ENCODE results near the gene ERI2. TPM values are rescaled to one million over a fixed set of nuclear protein-coding genes. Genes with fewer than 3 reads are reported as not detected.
"Not testable (repeated sequence)": the region's sequence is repeated elsewhere in the genome, so short reads cannot be mapped to it uniquely, and the experiment has no call there.

The ERI2 gene
- total RNA-seq, 1 experiment from 2014 or later, result 38.5 TPM

DNA sequence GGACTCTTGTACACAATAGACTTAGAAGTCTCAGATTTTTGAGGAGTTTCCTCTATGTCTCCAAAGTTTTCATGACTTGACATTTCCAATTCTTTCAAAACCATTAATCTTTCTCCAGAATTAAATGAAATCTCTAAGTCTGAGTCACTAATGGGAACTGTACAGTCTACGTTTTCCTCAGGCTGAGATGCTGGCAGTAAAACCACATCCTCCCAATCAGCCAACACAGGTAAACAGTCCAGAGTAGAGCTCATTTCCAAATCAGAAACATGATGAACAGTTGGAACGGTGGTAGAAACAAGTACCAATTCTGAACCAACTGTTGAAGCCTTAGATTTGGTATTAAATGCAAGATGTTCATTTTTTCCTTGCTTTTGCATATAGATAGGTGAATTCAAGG is 7.9 kb downstream of the ERI2 start:
- H3K4me1 ChIP-seq, result no peaks in the 10 kb centered on the region
- DNase-seq, result no peak
- H3K36me3 ChIP-seq, result peaks cover 26% of the 10 kb centered on the region
- H3K4me3 ChIP-seq, result no peak overlapping the region
- H3K9me3 ChIP-seq (replicated peaks), result no peaks in the 10 kb centered on the region
- no peak overlapping the region for H3K27ac ChIP-seq
- no peaks in the 10 kb centered on the region for H3K27me3 ChIP-seq

DNA sequence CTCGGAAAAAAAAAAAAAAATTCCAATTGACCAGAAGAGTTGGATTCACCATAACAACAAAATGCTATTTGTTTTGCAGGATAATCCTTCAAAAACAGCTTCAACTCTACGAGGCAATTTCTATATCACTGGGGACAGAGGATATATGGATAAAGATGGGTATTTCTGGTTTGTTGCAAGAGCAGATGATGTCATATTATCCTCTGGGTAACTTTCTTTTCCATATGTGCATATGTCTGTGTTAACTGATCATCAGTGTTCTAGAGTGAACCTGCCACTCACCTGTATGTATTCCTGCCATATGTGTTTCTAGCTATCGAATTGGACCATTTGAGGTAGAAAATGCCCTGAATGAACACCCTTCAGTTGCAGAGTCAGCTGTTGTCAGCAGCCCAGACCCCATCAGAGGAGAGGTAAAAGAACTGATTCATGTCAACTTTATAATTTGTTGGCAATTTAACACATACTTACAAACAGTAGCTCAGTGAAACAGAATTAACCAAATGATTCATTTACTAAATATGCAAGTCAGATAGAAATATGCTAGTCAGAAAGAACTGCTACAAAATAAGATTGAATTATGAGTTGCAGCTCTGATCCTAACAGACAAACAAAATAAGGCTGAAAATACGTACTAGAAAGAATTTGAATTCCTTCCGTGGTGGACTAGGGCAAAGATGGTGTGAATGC is 14.2 kb downstream of the ERI2 start:
- 0 out of 2 replicates have a peak, but pooled peaks cover 3% of the 10 kb centered on the region for H3K36me3 ChIP-seq
- no peak for DNase-seq
- no peak overlapping the region for H3K27ac ChIP-seq
- H3K4me1 ChIP-seq, result no peaks in the 10 kb centered on the region
- H3K4me3 ChIP-seq, result no peak overlapping the region
- no peaks in the 10 kb centered on the region for H3K9me3 ChIP-seq (replicated peaks)
- no peaks in the 10 kb centered on the region for H3K27me3 ChIP-seq

DNA sequence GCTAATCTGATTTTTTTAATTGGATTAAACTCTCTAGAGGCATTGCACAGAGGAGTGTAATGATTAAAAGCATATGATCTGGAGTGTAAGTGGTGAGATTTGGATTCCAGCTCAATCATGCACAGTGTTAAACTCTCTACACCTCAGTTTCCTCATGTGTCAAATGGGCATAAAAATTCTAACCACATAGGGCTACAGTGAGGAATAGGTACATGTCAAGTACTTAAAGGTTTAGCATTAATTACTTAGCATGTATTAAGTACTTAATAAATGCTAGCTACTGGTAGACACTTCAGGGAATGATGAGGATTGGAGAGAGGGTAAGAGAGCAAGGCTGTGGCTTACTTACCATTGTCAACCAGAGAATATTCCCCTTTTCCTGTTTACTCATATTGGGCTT is 17.1 kb downstream of the ERI2 start:
- H3K27me3 ChIP-seq, result no peaks in the 10 kb centered on the region
- no peak overlapping the region for H3K27ac ChIP-seq
- no peak for DNase-seq
- H3K4me3 ChIP-seq, result no peak overlapping the region
- H3K36me3 ChIP-seq, result no peaks in the 10 kb centered on the region
- H3K9me3 ChIP-seq (replicated peaks), result no peaks in the 10 kb centered on the region
- H3K4me1 ChIP-seq, result no peaks in the 10 kb centered on the region

DNA sequence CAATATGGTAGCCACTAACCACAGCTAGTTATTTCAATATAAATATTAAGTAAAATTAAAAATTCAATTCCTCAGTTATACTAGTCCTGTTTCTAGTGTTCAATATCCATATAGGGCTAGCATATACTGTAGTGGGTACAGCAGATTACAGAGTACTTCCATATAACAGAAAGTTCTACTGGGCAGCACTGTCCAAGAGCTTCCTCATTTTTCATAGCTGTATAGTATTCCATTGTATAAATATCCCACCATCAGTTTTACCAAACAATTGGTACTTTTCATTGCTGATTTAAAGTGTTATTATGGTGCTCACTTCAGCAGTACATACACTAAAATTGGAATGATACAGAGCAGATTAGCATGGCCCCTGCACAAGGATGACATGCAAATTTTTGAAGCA is 22.1 kb downstream of the ERI2 start:
- Histone ChIP-seq H3K27ac (no peak overlapping the region), H3K9me3 (replicated peaks) (no peaks in the 10 kb centered on the region), H3K27me3 (no peaks in the 10 kb centered on the region), H3K36me3 (no peaks in the 10 kb centered on the region), H3K4me1 (no peaks in the 10 kb centered on the region), H3K4me3 (no peak overlapping the region)
- no peak for DNase-seq

DNA sequence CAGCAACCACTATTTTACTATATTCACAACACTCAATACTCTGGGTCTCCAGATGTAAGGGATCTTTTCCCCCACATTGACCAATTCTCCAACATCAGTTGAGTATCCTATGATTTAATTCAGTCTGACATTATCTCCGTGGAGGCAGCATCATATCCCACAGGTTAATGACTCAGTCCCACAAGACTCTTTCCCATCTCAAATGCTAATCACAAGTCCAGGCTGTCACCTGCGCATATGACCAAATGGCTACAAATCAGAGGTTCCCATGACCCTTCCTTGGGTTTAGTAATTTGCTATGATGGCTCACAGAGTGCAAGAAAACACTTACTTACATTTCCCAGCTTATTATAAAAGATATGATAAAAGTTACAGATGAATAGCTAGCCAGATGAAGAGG is 23.8 kb downstream of the ERI2 start:
- Histone ChIP-seq H3K36me3 (no peaks in the 10 kb centered on the region), H3K27ac (no peak overlapping the region), H3K9me3 (replicated peaks) (no peaks in the 10 kb centered on the region), H3K27me3 (no peaks in the 10 kb centered on the region), H3K4me1 (no peaks in the 10 kb centered on the region), H3K4me3 (no peak overlapping the region)
- no peak for DNase-seq

DNA sequence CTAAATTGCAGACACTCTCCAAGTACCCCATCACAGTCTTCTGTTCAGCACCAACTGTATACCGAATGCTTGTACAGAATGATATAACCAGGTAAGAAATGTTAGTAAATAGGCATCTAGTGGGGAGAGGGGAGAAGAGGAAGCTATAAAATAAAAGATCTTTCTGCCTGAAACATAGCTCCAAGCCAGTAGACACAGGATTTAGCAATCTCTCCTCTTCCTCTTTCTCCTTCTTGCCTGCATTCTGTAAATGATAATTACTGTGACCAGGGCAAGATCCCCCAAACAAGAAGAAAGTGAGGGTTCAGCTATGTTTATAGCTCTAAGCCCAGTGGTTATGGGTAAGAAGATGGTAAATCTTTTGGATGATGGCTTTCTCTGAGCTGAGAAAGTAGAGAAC is 24.6 kb downstream of the ERI2 start:
- Histone ChIP-seq H3K4me1 (no peaks in the 10 kb centered on the region), H3K27me3 (no peaks in the 10 kb centered on the region), H3K9me3 (replicated peaks) (no peaks in the 10 kb centered on the region), H3K4me3 (no peak overlapping the region), H3K27ac (no peak overlapping the region), H3K36me3 (no peaks in the 10 kb centered on the region)
- no peak for DNase-seq

DNA sequence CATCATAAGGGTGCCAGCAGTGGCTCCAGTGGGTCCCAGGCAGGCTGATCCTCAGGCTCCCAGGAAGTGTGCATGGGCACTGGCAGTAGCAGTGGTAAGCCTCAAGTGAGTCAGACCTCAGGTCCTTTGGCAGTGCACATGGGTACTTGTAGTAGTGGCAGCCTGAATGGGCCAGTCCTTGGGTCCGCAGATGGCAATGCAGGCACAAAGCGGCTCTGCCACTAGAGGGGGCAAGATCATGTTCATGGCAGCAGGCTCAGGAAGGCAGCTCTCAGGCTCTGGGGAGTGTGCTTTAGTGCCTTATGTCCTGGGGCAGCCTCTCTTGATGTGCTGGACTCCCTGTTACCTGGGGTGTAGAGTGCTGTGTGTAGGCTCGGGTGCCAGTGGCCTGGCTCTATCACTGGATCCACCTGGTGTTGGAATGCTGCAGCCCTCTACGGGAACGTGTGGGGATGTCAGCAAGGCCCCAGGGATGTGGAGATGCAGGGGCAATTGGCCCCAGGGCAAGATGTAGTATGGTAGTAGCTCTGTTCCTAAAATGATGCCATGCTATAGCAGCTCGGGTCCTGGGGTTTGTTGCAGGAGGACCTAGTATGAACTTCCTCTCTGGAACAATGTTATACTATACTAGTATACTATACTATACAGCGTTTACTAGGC is 31.4 kb downstream of the ERI2 start:
- no peaks in the 10 kb centered on the region for H3K27me3 ChIP-seq
- DNase-seq, result peak; percentile 52 to 67

DNA sequence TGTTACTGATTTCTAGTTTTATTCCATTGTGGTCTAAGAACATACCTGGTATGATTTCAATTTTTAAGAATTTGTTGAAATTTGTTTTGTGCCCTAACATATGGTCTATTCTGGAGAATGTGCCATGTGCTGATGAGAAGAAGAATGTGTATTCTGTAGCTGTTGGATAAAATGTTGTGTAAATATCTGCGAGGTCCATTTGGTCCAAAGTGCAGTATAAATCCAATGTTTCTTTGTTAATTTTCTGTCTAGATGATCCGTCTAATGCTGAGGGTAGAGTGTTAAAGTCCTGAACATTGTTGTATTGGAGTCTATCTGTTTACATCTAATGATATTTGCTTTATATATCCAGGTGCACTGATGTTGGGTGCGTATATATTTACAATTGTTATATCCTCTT is 32.6 kb downstream of the ERI2 start:
- H3K4me1 ChIP-seq, result no peaks in the 10 kb centered on the region
- H3K27me3 ChIP-seq, result no peaks in the 10 kb centered on the region
- no peak for DNase-seq
- H3K27ac ChIP-seq, result no peak overlapping the region
- no peaks in the 10 kb centered on the region for H3K36me3 ChIP-seq
- no peaks in the 10 kb centered on the region for H3K9me3 ChIP-seq (replicated peaks)
- no peak overlapping the region for H3K4me3 ChIP-seq

More for the DNA sequence above, 31.4 kb downstream of the ERI2 start:
- no peaks in the 10 kb centered on the region for H3K9me3 ChIP-seq (replicated peaks)
- H3K4me1 ChIP-seq, result no peaks in the 10 kb centered on the region
- no peak overlapping the region for H3K4me3 ChIP-seq
- no peak overlapping the region for H3K27ac ChIP-seq
- H3K36me3 ChIP-seq, result no peaks in the 10 kb centered on the region

DNA sequence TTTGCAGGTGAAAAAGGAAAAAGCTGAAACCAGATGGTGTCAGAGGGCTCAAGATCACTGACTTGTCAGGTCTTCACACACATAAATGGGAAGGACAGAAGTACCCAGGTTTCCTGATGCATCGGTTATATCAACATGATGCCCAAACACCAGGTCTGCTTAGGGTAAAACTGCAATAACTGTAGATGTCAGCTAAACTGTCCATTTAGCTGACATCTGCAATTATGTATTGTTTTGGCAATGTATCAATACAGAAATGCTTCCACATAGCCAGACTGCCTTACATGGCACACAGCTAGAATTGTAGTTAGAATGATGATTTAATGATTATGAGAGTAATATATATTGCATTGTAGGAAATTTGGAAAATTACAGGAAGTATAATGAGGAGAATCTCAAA is 37.5 kb downstream of the ERI2 start:
- Histone ChIP-seq H3K4me3 (no peak overlapping the region), H3K27me3 (no peaks in the 10 kb centered on the region), H3K27ac (no peak overlapping the region), H3K36me3 (no peaks in the 10 kb centered on the region), H3K4me1 (no peaks in the 10 kb centered on the region), H3K9me3 (replicated peaks) (no peaks in the 10 kb centered on the region)
- DNase-seq, result no peak

DNA sequence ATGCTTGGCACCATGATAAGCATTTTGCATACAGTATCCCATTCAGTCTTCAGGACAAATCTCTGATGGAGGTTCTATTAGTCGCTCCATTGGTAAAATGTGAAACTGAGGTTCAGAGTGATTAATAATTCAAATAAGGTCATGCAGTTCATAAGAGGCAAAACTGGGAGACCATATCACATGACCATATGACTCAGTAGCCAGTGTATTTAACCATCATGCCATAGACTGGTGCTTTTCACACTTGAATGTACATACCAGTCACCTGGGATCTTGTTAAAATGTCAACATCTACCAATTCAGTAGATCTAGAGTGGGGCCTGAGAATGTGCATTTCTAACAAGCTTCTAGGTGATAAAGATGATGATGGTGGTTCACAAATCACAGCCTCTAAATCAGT is 38.2 kb downstream of the ERI2 start:
- H3K4me3 ChIP-seq, result no peak overlapping the region
- DNase-seq, result no peak
- H3K27me3 ChIP-seq, result no peaks in the 10 kb centered on the region
- no peaks in the 10 kb centered on the region for H3K4me1 ChIP-seq
- no peak overlapping the region for H3K27ac ChIP-seq
- no peaks in the 10 kb centered on the region for H3K9me3 ChIP-seq (replicated peaks)
- no peaks in the 10 kb centered on the region for H3K36me3 ChIP-seq

DNA sequence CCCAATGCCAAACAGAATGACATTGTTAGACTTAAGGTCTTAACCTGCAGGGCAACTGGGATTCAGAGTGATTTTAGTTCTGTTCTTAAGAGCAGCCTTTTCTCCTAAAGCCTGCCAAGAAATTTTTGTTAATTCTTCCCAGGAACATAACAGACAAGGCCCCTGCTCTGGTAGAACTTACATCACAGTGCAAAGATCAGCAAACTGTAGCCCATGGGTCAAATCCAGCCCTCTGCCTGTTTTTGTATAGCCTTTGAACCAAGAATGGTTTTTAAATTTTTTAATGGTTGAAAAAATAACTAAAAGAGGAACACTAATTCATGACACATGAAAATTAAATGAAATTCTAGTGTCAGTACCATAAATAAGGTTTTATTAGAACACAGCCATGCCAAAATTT is 38.7 kb downstream of the ERI2 start:
- no peaks in the 10 kb centered on the region for H3K36me3 ChIP-seq
- H3K4me1 ChIP-seq, result no peaks in the 10 kb centered on the region
- H3K27ac ChIP-seq, result no peak overlapping the region
- no peak for DNase-seq
- no peaks in the 10 kb centered on the region for H3K27me3 ChIP-seq
- no peak overlapping the region for H3K4me3 ChIP-seq
- no peaks in the 10 kb centered on the region for H3K9me3 ChIP-seq (replicated peaks)

DNA sequence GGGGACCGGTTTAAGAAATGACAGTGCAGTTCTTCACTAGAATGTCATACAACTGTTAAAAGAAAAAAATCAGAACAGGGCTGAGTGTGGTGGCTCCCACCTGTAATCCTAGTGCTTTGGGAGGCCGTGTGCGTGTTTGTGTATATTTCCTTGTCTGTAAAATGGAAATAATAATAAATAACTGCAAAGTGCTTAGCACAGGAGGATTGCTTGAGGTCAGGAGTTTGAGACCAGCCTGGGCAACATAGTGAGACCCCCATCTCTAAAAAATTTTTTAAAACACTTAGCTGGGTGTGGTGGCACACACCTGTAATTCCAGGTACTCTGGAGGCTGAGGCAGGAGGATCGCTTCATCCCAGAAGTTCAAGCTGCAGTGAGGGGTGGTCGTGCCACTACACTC is 40.0 kb downstream of the ERI2 start:
- Histone ChIP-seq H3K9me3 (replicated peaks) (no peaks in the 10 kb centered on the region), H3K36me3 (no peaks in the 10 kb centered on the region), H3K27ac (no peak overlapping the region), H3K27me3 (no peaks in the 10 kb centered on the region), H3K4me3 (no peak overlapping the region), H3K4me1 (no peaks in the 10 kb centered on the region)
- DNase-seq, result no peak

DNA sequence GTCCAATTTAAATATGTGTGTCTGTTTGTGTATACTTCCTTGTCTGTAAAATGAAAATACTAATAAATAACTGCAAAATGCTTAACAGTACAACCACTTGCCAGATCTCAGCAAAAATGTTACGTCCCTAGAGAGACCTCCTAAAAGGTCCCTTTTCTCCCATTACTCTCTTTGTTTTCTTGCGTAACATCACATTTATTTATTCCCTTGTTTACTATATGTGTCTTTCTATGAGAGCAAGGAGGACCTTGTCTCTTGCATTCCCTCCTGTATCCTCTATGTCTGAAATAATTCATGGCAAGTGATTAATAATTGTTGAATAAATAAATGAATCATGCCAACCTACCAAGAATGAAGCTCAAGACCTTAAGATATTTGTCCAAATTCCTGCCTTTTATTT is 40.5 kb downstream of the ERI2 start:
- Histone ChIP-seq H3K4me3 (no peak overlapping the region), H3K9me3 (replicated peaks) (no peaks in the 10 kb centered on the region), H3K27me3 (no peaks in the 10 kb centered on the region), H3K27ac (no peak overlapping the region), H3K36me3 (no peaks in the 10 kb centered on the region), H3K4me1 (no peaks in the 10 kb centered on the region)
- DNase-seq, result no peak

DNA sequence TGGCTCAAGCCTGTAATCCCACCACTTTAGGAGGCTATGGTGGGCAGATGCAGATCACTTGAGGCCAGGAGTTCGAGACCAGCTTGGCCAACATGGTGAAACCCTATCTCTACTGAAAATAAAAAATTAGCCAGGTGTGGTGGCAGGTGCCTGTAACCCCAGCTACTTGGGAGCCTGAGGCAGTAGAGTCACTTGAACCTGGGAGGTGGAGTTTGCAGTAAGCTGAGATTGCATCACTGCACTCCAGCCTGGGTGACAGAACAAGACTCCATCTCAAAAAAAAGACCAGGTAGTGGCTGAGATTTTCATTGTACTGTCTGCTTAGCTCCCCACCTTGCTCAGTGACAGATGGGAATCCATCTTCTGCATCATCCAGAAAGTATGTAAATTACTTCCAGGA is 41.8 kb downstream of the ERI2 start:
- not testable (repeated sequence) for H3K9me3 ChIP-seq (replicated peaks); H3K4me1 ChIP-seq; H3K27ac ChIP-seq; DNase-seq; H3K4me3 ChIP-seq; H3K27me3 ChIP-seq; H3K36me3 ChIP-seq

DNA sequence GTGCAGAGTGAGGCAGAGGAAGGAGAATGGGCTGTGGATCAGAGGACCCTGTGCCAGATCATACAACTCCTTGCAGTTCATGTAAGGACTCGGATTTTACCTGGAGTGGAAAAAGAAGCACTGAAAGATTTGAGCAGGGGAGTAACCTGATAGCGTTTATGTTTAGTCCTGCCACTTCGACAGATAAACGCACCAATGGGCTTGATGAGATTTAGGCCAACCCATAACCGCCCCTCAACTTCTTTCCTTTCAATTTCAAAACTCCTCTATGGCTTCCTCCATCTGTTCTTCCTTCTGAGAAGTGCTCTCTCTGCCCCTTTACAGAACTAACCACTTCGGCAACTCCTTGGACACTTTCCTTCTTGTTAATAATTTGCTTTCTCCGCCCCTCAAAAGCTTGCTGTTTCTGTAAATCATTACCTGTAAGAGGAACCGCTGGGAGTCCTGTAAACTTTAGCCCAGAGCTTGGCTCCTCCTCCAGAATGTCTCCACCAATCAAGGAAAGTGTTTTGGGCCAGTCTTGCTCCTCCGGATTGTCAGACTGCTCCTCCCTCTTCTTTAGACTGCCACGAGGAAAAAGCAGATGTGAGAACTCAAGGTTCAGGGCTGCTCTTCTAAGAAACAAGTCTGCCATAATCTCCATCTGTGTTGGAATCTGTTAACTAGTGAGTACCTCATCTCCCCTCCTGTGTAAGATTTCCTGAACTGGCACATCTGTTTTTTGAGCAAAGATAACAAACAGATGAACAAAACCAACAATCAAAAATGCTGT is 42.6 kb downstream of the ERI2 start, which contains the start of gene ACSM3:
Gene ACSM3, plus strand, starts transcription at position 554 of the 772 bp plus-strand sequence. CDS start 6,021 bp downstream, outside the sequence.
- Histone ChIP-seq H3K4me3 (peak within 1 kb of the TSS; percentile 49), H3K4me1 (no peaks in the 10 kb centered on the region), H3K27me3 (no peaks in the 10 kb centered on the region), H3K27ac (no peak within 1 kb of the TSS), H3K36me3 (no peaks in the 10 kb centered on the region), H3K9me3 (replicated peaks) (no peaks in the 10 kb centered on the region)
- DNase-seq, result peak; percentile 31 to 70

Measured in SJCRH30 (cell line).